HFFc6 (cell line): ENCODE results near the gene CATSPERE. TPM values are rescaled to one million over a fixed set of nuclear protein-coding genes. Genes with fewer than 3 reads are reported as not detected.
A peak's percentile ranks its signal among the peaks of the same experiment; 100 is the strongest.

Experiments
- DNase-seq: peaks from one replicate; pipeline ENCODE4 v3.0.0-alpha.2; 2018
- H3K27ac Mint-ChIP-seq: 2 replicates; pipeline ENCODE4 v1.8.0; 2020; ENCODE audit warnings: mild to moderate bottlenecking, mixed read lengths
- H3K27me3 Mint-ChIP-seq: 2 replicates; pipeline ENCODE4 v1.8.0; 2021; ENCODE audit warnings: mild to moderate bottlenecking, moderate library complexity, mixed read lengths; ENCODE audit not compliant: insufficient read depth
- H3K36me3 Mint-ChIP-seq: 2 replicates; pipeline ENCODE4 v1.8.0; 2021; ENCODE audit warnings: low read depth, mixed read lengths
- H3K4me1 Mint-ChIP-seq: 2 replicates; pipeline ENCODE4 v1.8.0; 2020; ENCODE audit warnings: low read depth, mixed read lengths
- H3K4me3 Mint-ChIP-seq: 2 replicates; pipeline ENCODE4 v1.8.0; 2020; ENCODE audit warnings: mild to moderate bottlenecking, moderate library complexity, mixed read lengths
- H3K9me3 Mint-ChIP-seq: 2 replicates; pipeline ENCODE4 v1.8.0; 2020; ENCODE audit warnings: mild to moderate bottlenecking, mixed read lengths
- CTCF ChIP-seq: fragments of 200-600 bp; sonication (generic); IDR thresholded peaks from 2 replicates; pipeline ENCODE4 v1.5.0; 2021; ENCODE audit warnings: antibody characterized with exemption, mild to moderate bottlenecking
- total RNA-seq, 6 experiments: library from RNA; stranded (reverse); fragmentation: NEBNext Ultra II Directional; extraction: Animal tissue kit (Norgen Biotek cat#: 25700); gene quantifications; 2 replicates in 1 of 6; 3 replicates in 5 of 6; pipeline ENCODE4 v1.2.3, GENCODE V29; 2021

Gene CATSPERE
- total RNA-seq, 6 experiments from 2014 or later = 0.15 to 0.74 (median 0.34) TPM

- peak; percentile 72 for DNase-seq
- Mint-ChIP-seq H3K27ac (peak overlapping the region; percentile 95), H3K9me3 (no peaks in the 10 kb centered on the region), H3K4me1 (peaks cover 49% of the 10 kb centered on the region), H3K4me3 (peak overlapping the region; percentile 73), H3K27me3 (no peaks in the 10 kb centered on the region; the same call in 1 of the 2 replicates), H3K36me3 (peaks cover 19% of the 10 kb centered on the region)
- no peak for TF ChIP-seq CTCF
These were observed 25.4 kb upstream of the CATSPERE start for GRCh38 chr1:244435562-244436205.

DNA sequence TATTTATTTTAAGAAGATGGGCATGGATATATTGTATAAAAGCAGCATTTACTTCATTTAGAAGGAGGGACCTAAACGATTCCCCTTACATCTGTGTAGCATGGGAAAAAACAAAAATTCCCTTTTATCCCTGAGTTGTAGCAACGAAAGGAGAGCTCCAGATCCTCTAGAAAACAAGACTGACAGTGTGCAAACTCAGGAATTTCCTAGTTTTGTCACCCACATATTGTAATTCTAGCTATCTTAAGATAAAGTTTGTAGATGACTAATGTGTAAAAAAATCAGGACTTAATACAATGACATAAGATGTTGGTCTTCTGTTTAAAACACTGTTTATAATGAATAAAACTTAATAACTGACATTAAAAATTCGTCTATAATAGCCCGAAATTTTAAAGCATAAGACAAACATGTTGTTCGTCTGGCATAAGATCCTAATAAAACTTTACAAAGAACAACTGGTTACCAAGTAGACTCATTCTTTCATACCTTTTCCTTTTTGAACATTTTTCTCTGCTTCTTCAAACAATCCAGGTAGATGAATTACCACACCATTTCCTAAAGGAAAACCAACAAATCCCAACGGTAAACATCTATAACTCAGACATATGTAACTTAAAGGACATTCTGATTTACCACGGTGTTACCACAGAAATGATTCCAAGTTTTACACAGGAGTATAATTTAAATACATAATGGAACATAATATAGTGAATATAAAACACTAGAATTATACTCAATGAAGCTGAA is 24.6 kb upstream of the CATSPERE start:
- H3K4me1 Mint-ChIP-seq = peaks cover 49% of the 10 kb centered on the region
- no peaks in the 10 kb centered on the region for H3K9me3 Mint-ChIP-seq
- H3K27ac Mint-ChIP-seq = peak overlapping the region; percentile 95
- H3K27me3 Mint-ChIP-seq = no peaks in the 10 kb centered on the region; the same call in 1 of the 2 replicates
- peak; percentile 25 for DNase-seq
- peak overlapping the region; percentile 73 for H3K4me3 Mint-ChIP-seq
- no peak for TF ChIP-seq CTCF
- peaks cover 19% of the 10 kb centered on the region for H3K36me3 Mint-ChIP-seq

DNA sequence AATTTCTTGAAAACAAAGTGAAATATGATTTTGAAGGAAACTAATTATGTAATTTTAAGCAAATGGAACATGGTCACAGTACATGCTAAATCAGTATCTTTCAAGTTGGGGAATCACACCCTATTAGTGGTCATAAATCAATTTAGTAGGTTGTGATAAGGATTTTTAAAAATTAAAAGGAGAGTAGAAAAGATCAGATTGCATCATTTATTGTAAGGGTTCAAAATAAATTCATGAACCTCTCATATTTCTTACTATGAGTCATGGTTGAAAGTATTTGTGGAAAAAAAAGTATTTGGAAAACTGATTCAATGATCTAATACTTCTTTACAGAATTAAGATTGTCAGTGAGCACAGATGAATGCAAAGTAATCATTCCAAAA is 24.0 kb upstream of the CATSPERE start:
- H3K36me3 Mint-ChIP-seq = peaks cover 19% of the 10 kb centered on the region
- H3K27ac Mint-ChIP-seq = peak overlapping the region; percentile 95
- DNase-seq = no peak
- no peaks in the 10 kb centered on the region; the same call in 1 of the 2 replicates for H3K27me3 Mint-ChIP-seq
- H3K4me3 Mint-ChIP-seq = peak overlapping the region; percentile 73
- peaks cover 49% of the 10 kb centered on the region for H3K4me1 Mint-ChIP-seq
- no peak for TF ChIP-seq CTCF
- H3K9me3 Mint-ChIP-seq = no peaks in the 10 kb centered on the region

GRCh38 chr1:244439391-244440032 is 21.6 kb upstream of the CATSPERE start:
- peak overlapping the region; percentile 11; the same call in 1 of the 2 replicates for H3K27ac Mint-ChIP-seq
- TF ChIP-seq CTCF = no peak
- no peaks in the 10 kb centered on the region for H3K9me3 Mint-ChIP-seq
- DNase-seq = no peak
- peaks cover 46% of the 10 kb centered on the region for H3K4me1 Mint-ChIP-seq
- no peak overlapping the region for H3K4me3 Mint-ChIP-seq
- H3K36me3 Mint-ChIP-seq = peaks cover 16% of the 10 kb centered on the region
- no peaks in the 10 kb centered on the region; the same call in 1 of the 2 replicates for H3K27me3 Mint-ChIP-seq

- Mint-ChIP-seq H3K27me3 (no peaks in the 10 kb centered on the region; the same call in 1 of the 2 replicates), H3K4me1 (peaks cover 50% of the 10 kb centered on the region), H3K36me3 (peaks cover 10% of the 10 kb centered on the region; the same call in 1 of the 2 replicates), H3K9me3 (no peaks in the 10 kb centered on the region), H3K4me3 (no peak overlapping the region), H3K27ac (no peak overlapping the region; the same call in 1 of the 2 replicates)
- no peak for TF ChIP-seq CTCF
- no peak for DNase-seq
These were observed 18.2 kb upstream of the CATSPERE start for GRCh38 chr1:244442850-244443249.
